Adrenal gland (tissue), 12 donors: Measurements from ENCODE around the gene DOCK1. TPM values are rescaled to one million over a fixed set of nuclear protein-coding genes. Genes with fewer than 3 reads are reported as not detected.

Source experiments
- DNase-seq, 7 donors: peaks; one replicate each; pipeline ENCODE4 v3.0.0-alpha.2; 2019 to 2020
- H3K27ac ChIP-seq, 5 donors: fragments of 200-600 bp; sonication (generic) in 4 of 5; 1 replicate in 3 of 5; 2 replicates in 2 of 5; pipeline versions ENCODE4 v1.5.1 to v1.8.0; 2016 to 2020; ENCODE audit warnings: mild to moderate bottlenecking in 1 of 5
- H3K27me3 ChIP-seq: fragments of 200-600 bp; 2 replicates; pipeline ENCODE4 v1.8.0; 2021
- H3K36me3 ChIP-seq, 2 donors: fragments of 200-600 bp; replicated peaks in 1 of 2; 1 replicate in 1 of 2; 2 replicates in 1 of 2; pipeline versions ENCODE4 v1.5.1 to v1.8.0; 2018 to 2022
- H3K4me1 ChIP-seq, 2 donors: fragments of 200-600 bp; replicated peaks in 1 of 2; 1 replicate in 1 of 2; 2 replicates in 1 of 2; pipeline versions ENCODE4 v1.5.1 to v1.8.0; 2018 to 2021
- H3K4me3 ChIP-seq, 4 donors: fragments of 200-600 bp; sonication (generic) in 3 of 4; one replicate each; pipeline ENCODE4 v1.5.1; 2016 to 2018
- H3K9me3 ChIP-seq, 3 donors: fragments of 200-600 bp; sonication (generic) in 1 of 3; replicated peaks in 1 of 3; 1 replicate in 2 of 3; 2 replicates in 1 of 3; pipeline versions ENCODE4 v1.5.1 to v1.8.0; 2016 to 2021
- POLR2A ChIP-seq, 2 donors: fragments of 450-650 bp; IDR thresholded peaks; one replicate each; pipeline ENCODE4 v1.6.1; 2017; ENCODE audit warnings: antibody characterized with exemption in 2 of 2, mild to moderate bottlenecking in 2 of 2, moderate library complexity in 1 of 2
- WGBS, 4 donors: extraction: QIAGEN DNeasy Blood & Tissue Kit in 2 of 4; methylation state at CpG; one replicate each; pipeline versions ENCODE4 v1.1.5 to v1.1.7; 2013 to 2017; 5-methylcytosine and 5-hydroxymethylcytosine counted together
- intact Hi-C, 2 donors: fragments of 100-400 bp; cut with DNase I; formaldehyde crosslinking; loops; one replicate each; pipeline versions ENCODE4 v1.14.1 to v1.15.0; 2022 to 2023
- polyA plus RNA-seq, 3 donors: library from polyadenylated mRNA; stranded (reverse); fragments of 200-250 nt in 2 of 3; fragments of 350-450 nt in 1 of 3; fragmentation: Illumina TruSeq in 1 of 3; extraction: RNeasy Lipid Tissue Mini Kit (QIAGEN cat#74804) in 1 of 3; gene quantifications; one replicate each; pipeline ENCODE4 v1.2.3, GENCODE V29; 2013 to 2014
- total RNA-seq, 9 donors: library from RNA; depleted of rRNA in 4 of 9; stranded (reverse); fragments of >200 nt in 4 of 9; fragments of 120-200 nt in 1 of 9; fragmentation: NEBNext Ultra II Directional in 1 of 9; extraction: Animal tissue kit (Norgen Biotek cat#: 25700) in 1 of 9; gene quantifications; one replicate each; pipeline versions ENCODE4 v1.1.0 to v1.2.4, GENCODE V29; 2013 to 2023
- TF ChIP-seq, protein P1 (sequence below), 6 experiments: fragments of 450-650 bp in 4 of 6; fragments of 200-600 bp in 2 of 6; sonication (generic) in 1 of 6; IDR thresholded peaks; 1 replicate in 5 of 6; 2 replicates in 1 of 6; pipeline versions ENCODE4 v1.5.1 to v1.8.0; 2016 to 2021; ENCODE audit warnings: antibody characterized with exemption in 6 of 6, mild to moderate bottlenecking in 2 of 6, moderate library complexity in 1 of 6
- donor health status: healthy with polysubstance abuse.
- donor health status: Bipolar disorder and iron deficiency.
- donor health status: DM: yes; HTN: yes; CAD: no.
- donor health status: DM: no; HTN: no; CAD: no.
- donor health status: DM: no; HTN: no; CAD: no.
- donor health status: DM: yes; HTN: yes; CAD: no.

Gene DOCK1
- total and polyA plus RNA-seq, 12 donors, result 8.1 to 30.4 (median 21.6) TPM

DNA sequence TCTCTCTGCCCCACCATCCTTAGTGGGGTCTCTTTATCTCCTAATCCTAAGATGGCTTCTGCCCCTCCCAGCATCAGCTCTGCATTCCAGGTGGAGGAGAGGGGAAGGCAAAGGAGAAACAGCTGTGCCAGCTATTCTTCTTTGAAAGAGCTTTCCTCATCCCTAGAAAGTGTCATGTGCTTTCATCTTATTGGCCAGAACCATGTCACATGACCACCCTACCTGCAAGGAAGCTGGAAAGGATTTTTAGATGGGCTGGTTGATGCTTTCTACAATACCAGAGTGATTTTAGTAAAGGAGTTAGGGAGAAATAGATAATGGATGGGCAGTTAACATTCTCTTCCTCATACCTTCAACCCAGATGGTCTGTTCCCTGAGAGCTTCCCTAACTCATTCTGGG is 150.0 kb downstream of the DOCK1 start:
- no peaks in the 10 kb centered on the region for H3K27me3 ChIP-seq
- intact Hi-C loops, result no loop called here

DNA sequence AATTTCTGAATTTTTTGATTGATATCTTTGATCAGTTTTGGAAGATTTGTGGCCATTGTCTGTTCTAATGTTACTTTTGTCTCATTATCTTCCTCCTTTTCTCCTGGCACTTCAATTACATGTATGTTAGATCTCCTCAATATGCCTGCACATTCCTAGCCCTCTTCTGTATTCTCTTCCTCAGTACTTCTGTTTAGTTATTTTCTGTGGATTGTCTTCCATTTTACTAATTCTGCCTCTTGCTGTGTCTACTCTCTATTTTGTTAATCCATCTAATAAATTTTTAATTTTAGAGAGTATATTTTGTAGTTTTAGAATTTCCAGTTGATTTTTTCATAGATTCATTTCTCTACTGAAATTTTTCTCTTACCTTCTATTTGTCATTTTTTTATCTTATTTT is 154.1 kb downstream of the DOCK1 start:
- DNase-seq, result no peak
- no peaks in the 10 kb centered on the region for H3K36me3 ChIP-seq
- no peaks in the 10 kb centered on the region for H3K4me1 ChIP-seq
- H3K27ac ChIP-seq, result no peak overlapping the region
- H3K27me3 ChIP-seq, result no peaks in the 10 kb centered on the region
- intact Hi-C loops, result no loop called here
- TF ChIP-seq, protein P1, sequence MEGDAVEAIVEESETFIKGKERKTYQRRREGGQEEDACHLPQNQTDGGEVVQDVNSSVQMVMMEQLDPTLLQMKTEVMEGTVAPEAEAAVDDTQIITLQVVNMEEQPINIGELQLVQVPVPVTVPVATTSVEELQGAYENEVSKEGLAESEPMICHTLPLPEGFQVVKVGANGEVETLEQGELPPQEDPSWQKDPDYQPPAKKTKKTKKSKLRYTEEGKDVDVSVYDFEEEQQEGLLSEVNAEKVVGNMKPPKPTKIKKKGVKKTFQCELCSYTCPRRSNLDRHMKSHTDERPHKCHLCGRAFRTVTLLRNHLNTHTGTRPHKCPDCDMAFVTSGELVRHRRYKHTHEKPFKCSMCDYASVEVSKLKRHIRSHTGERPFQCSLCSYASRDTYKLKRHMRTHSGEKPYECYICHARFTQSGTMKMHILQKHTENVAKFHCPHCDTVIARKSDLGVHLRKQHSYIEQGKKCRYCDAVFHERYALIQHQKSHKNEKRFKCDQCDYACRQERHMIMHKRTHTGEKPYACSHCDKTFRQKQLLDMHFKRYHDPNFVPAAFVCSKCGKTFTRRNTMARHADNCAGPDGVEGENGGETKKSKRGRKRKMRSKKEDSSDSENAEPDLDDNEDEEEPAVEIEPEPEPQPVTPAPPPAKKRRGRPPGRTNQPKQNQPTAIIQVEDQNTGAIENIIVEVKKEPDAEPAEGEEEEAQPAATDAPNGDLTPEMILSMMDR (IDR thresholded peaks at IDR 0.05), result no peak
- peaks cover 0 to 16% (median 13%) of the 10 kb centered on the region in 3 donors for H3K9me3 ChIP-seq
- no peak overlapping the region for H3K4me3 ChIP-seq

More for the DNA sequence above, 150.0 kb downstream of the DOCK1 start:
- TF ChIP-seq POLR2A (IDR thresholded peaks at IDR 0.05), result no peak
- TF ChIP-seq, protein P1 (IDR thresholded peaks at IDR 0.05), result no peak
- H3K4me1 ChIP-seq, result no peaks in the 10 kb centered on the region
- DNase-seq, result no peak
- H3K4me3 ChIP-seq, result no peak overlapping the region
- H3K9me3 ChIP-seq, result peaks cover 0 to 16% (median 13%) of the 10 kb centered on the region in 3 donors
- no peaks in the 10 kb centered on the region for H3K36me3 ChIP-seq
- H3K27ac ChIP-seq, result no peak overlapping the region

DNA sequence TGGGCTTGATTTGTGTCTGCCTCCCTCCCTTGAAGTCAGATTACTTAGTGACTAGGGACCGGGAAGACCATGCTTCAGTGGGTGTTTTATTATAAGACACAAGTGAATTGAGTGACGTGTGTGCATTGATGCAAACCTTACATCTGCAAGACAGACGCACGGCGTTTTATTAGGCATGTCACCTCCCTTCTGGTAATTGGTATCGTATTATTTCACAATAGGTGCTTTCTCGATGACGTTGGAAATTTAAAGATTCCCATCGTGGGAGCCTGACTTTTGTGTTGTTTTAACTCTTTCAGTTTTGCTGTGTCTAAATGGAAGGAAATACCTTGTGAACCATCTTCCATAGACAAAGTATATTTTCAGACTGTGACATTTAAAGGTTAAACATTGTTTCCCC is 158.5 kb downstream of the DOCK1 start:
- no peaks in the 10 kb centered on the region for H3K27me3 ChIP-seq
- intact Hi-C loops, result no loop called here
- H3K4me3 ChIP-seq, result no peak overlapping the region
- TF ChIP-seq, protein P1 (IDR thresholded peaks at IDR 0.05), result no peak
- no peak for TF ChIP-seq POLR2A (IDR thresholded peaks at IDR 0.05)
- peaks cover 0 to 8% of the 10 kb centered on the region in 2 donors for H3K36me3 ChIP-seq
- peaks cover 0 to 10% (median 5%) of the 10 kb centered on the region in 3 donors for H3K9me3 ChIP-seq
- DNase-seq, result no peak
- no peaks in the 10 kb centered on the region for H3K4me1 ChIP-seq
- no peak overlapping the region for H3K27ac ChIP-seq
- WGBS, 4 donors, result 93 to 94% (median 93%) methylated on average over 9 of the region's 9 CpGs

DNA sequence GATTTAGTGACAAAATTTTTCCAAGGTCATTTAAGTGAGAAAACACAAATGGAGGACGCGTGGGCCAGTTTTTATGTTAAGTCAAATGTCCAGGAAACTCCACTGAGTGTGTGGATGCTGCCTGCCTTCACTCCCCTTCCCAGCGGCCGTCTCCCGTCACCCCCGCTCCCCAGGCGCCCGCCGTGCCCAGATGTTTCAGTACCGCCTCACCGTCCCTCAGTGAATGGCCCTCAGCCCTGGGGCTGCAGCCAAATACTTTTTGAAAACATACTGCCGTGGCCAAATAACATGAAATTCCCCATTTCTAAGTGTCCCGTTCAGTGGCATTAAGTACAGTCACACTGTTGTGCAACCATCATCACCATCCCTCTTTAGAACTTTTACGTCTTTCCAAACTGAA is 159.2 kb downstream of the DOCK1 start:
- no peaks in the 10 kb centered on the region for H3K27me3 ChIP-seq
- peaks cover 0 to 3% (median 0%) of the 10 kb centered on the region in 3 donors for H3K9me3 ChIP-seq
- H3K4me3 ChIP-seq, result no peak overlapping the region
- no peak for DNase-seq
- intact Hi-C loops, result no loop called here
- H3K36me3 ChIP-seq, result peaks cover 0 to 8% of the 10 kb centered on the region in 2 donors
- TF ChIP-seq POLR2A (IDR thresholded peaks at IDR 0.05), result no peak
- TF ChIP-seq, protein P1 (IDR thresholded peaks at IDR 0.05), result no peak
- WGBS, 4 donors, result 93 to 96% (median 95%) methylated on average over 14 of the region's 14 CpGs
- H3K4me1 ChIP-seq, result no peaks in the 10 kb centered on the region
- no peak overlapping the region for H3K27ac ChIP-seq
